ENCODE results near the gene ABAT. TPM values are rescaled to one million over a fixed set of nuclear protein-coding genes. Genes with fewer than 3 reads are reported as not detected.
A peak's percentile ranks its signal among the peaks of the same experiment; 100 is the strongest.

Gene ABAT
- total RNA-seq (2021), result 6.2 and 7.3 TPM in 2 replicates
- long read RNA-seq, full-length matches to known transcripts, result 15 of 24 reads
- long read RNA-seq, partial matches to known transcripts, result 3 of 24 reads
- long read RNA-seq, other reads (novel, unspliced or antisense), result 6 of 24 reads

GRCh38 chr16:8674413-8675022, at the start of gene ABAT:
TSS of gene ABAT (plus strand) at chr16:8674617. CDS start at chr16:8735740, 61,123 bp downstream.
- Histone ChIP-seq H3K4ac (ENCODE audit: low read depth, low read length) (no peak within 1 kb of the TSS), H3K9ac (ENCODE audit: extremely low read depth, insufficient read length, low read length) (no peak within 1 kb of the TSS), H3T11ph (ENCODE audit: low read length) (no peak within 1 kb of the TSS), H2BK20ac (ENCODE audit: low read depth, low read length, poor library complexity, severe bottlenecking) (no peak within 1 kb of the TSS), H2BK15ac (ENCODE audit: low read depth, low read length) (no peak within 1 kb of the TSS), H3K27me3 (ENCODE audit: insufficient read depth, low read length) (no peaks in the 10 kb centered on the region; the same call in 1 of the 2 replicates), H4K91ac (ENCODE audit: insufficient read length, low read depth, low read length) (no peak within 1 kb of the TSS), H3K4me2 (ENCODE audit: insufficient read depth, insufficient read length, low read length) (peak within 1 kb of the TSS; percentile 52), H3K79me1 (ENCODE audit: insufficient read depth, low read depth, low read length, poor library complexity, severe bottlenecking) (no peaks in the 10 kb centered on the region), H2BK5ac (ENCODE audit: insufficient read length, low read length) (no peak within 1 kb of the TSS), H2AK5ac (ENCODE audit: insufficient read length, low read length) (no peak within 1 kb of the TSS), H3K27ac (ENCODE audit: insufficient read length, low read depth, low read length) (no peak within 1 kb of the TSS), H3K79me2 (ENCODE audit: insufficient read depth, low read length) (no peaks in the 10 kb centered on the region), H4K8ac (replicated peaks; ENCODE audit: insufficient read length, low read depth, low read length) (no peak within 1 kb of the TSS), H2AFZ (ENCODE audit: low read length) (no peak within 1 kb of the TSS), H3K9me3 (ENCODE audit: control insufficient read depth, low read depth, low read length) (no peaks in the 10 kb centered on the region), H3K23me2 (ENCODE audit: insufficient read length, low read depth, low read length, poor library complexity, severe bottlenecking) (peaks cover 5% of the 10 kb centered on the region), H4K5ac (ENCODE audit: insufficient read length, low read depth, low read length) (no peak within 1 kb of the TSS), H3K56ac (ENCODE audit: insufficient read length, low read depth, low read length) (no peak within 1 kb of the TSS), H2BK120ac (ENCODE audit: low read depth, low read length, poor library complexity, severe bottlenecking) (no peak within 1 kb of the TSS), H3K18ac (ENCODE audit: insufficient read length, low read depth, low read length) (no peak within 1 kb of the TSS), H4K20me1 (ENCODE audit: control insufficient read depth, insufficient read depth, insufficient read length) (no peaks in the 10 kb centered on the region), H3K23ac (ENCODE audit: insufficient read length, low read depth, low read length) (no peak within 1 kb of the TSS), H3K4me1 (ENCODE audit: insufficient read depth, low read length) (no peaks in the 10 kb centered on the region), H3K14ac (ENCODE audit: insufficient read depth, low read length) (0 out of 2 replicates have a peak within 1 kb of the TSS, but pooled peaks have one; percentile 64), H2BK12ac (ENCODE audit: insufficient read length, low read depth, low read length) (no peak within 1 kb of the TSS)
- DNase-seq, result peak; percentile 92
- Mint-ChIP-seq H3K27ac (no peak within 1 kb of the TSS), H3K4me3 (peak within 1 kb of the TSS; percentile 76 to 85), H3K36me3 (ENCODE audit: insufficient read depth in 1 of 3, low read depth in 3 of 3) (peaks cover 0 to 1% (median 0%) of the 10 kb centered on the region in 3 experiments; a peak in 1 of 7 replicates), H3K9me3 (0 out of 5 replicates have a peak, but pooled peaks cover 0 to under 1% of the 10 kb centered on the region in 2 experiments), H3K27me3 (ENCODE audit: low read depth) (peaks cover 34% of the 10 kb centered on the region), H3K4me1 (peaks cover 11 to 12% of the 10 kb centered on the region in 2 experiments)
- no CpG with 5 or more reads among the region's 49 CpGs for WGBS (ENCODE audit: extremely low coverage, insufficient read length, low lambda C conversion rate)
- TF ChIP-seq CTCF (conservative IDR thresholded peaks at IDR 0.05), result no peak
